Cerebellar cortex (tissue), 1 donor: ENCODE data around the gene ATG14.
"Not testable (repeated sequence)": the region's sequence is repeated elsewhere in the genome, so short reads cannot be mapped to it uniquely, and the experiment has no call there.

Source experiments
- DNase-seq: peaks from one replicate; pipeline ENCODE4 v3.0.0-alpha.2; 2015; ENCODE audit warnings: low spot score

The ATG14 gene

DNA sequence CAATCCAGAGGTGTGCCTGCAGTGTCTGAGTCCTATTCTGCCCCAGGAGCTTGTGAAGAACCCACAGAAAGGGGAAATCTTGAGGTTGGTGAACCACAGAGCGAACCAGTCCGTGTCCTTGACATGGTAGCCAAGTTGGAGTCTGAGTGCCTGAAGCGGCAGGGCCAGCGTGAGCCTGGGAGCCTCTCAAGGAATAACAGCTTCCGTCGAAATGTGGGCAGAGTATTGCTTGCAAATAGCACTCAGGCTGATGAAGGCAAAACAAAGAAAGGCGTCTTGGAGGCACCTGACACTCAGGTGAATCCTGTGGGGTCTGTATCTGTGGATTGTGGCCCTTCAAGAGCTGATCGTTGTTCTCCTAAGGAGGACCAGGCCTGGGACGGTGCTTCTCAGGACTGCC is 60.5 kb downstream of the ATG14 start:
- no peak for DNase-seq

DNA sequence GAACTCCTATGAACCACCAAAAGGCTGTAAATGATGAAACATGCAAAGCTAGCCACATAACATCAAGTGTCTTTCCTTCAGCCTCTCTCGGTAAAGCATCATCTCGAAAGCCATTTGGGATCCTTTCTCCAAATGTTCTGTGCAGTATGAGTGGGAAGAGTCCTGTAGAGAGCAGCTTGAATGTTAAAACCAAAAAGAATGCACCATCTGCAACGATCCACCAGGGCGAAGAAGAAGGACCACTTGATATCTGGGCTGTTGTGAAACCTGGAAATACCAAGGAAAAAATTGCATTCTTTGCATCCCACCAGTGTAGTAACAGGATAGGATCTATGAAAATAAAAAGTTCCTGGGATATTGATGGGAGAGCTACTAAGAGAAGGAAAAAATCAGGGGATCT is 61.2 kb downstream of the ATG14 start:
- no peak for DNase-seq

DNA sequence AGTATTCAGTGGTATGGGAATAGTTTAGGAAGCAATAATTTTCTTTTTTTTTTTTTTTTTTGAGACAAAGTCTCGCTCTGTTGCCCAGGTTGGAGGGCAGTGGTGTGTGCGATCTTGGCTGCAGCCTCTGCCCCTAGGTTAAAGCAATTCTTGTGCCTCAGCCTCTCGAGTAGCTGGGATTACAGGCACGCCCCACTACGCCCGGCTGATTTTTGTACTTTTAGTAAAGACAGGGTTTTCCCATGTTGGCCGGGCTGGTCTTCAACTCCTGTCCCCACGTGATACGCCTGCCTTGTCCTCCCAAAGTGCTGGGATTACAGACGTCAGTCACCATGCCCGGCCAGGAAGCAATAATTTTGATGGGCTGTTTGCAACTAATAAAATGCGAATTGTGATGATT is 62.1 kb downstream of the ATG14 start:
- DNase-seq, result no peak

DNA sequence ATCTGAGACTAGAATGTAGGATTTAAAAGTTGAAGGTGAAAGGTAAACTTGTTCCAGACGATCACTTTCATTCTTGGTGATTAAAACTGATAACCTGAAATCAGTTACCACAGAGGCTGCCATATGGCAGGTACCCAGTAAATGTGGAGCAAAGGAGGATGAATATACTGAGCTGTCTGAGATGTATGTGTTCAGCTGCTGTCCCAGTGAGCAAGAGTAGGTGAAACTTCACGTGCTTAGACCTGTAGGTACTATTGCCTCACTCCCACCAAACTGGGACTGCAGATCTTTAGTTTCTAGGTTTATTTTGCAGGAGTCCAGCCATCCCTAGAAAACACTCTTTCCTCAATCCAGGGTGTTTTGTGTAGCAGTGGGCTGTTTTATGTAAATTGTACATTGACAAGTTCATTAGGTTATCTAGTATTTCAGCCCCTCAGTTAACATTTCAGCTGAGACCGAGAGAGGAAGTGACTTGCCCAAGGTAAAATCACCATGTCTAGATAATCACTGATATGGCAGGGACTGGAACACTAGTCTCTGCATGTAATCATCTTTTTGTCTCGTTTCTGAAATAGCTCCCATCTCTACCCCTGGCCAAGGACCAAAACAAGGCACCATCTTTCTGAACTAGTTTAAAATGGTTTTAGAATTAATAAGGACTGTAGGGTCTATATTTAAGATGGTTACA is 62.7 kb downstream of the ATG14 start:
- DNase-seq, result no peak

DNA sequence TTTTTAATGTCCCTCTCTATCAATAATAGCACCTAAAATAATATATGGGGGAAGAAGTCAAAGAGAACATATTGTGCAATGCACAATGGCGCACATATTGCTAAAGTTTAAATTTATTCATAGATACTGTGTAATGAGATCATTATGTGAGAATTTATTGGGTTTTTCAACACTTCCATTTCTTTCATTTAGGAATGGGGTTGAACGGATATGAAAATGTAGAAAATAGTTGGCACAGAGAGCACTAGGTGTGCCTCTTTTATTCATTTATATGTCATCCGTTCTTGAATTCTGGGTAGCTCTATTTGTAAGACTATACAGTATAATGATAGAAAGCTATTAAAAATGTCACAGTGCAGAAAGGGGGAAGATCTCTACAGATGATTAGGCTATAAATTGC is 63.9 kb downstream of the ATG14 start:
- no peak for DNase-seq

DNA sequence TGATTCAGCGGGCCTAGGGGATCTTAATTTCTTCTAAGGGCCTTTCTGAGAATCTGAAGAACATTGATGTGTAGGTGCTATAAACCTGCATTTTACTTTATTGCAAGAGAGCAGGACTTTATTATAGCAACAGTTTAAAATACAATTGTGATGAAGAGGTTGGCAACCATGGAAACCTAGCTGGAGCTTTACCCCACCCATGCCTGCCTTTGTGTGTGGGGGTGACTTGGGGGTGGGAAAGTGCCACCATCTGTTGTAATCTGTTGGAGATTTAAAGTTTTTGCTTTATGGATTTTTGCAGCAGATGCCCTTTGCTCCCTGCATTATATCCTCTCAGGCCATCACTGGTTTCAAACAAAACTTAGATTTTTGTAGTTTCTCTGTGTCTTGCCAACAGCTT is 64.6 kb downstream of the ATG14 start:
- no peak for DNase-seq

DNA sequence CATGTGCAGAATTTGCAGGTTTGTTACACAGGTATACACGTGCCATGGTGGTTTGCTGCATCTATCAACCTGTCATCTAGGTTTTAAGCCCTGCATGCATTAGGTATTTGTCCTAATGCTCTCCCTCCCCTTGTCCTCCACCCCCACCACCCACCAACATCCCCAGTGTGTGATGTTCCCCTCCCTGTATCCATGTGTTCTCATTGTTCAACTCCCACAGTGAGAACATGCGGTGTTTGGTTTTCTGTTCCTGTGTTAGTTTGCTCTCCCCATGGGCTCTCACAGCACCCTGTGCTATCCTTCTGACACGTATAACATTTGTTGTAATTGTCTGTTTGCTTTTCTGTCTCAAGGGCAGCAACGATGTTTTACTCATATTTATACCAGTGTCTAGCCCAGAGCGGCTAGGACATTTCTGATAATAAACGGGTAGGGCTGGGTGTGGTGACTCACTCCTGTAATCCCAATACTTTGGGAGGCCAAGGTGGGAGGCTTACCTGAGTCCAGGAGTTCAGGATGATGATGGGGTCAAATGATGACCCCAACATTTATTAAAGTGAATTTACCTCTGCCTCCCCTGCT is 67.0 kb downstream of the ATG14 start:
- not testable (repeated sequence) for DNase-seq

DNA sequence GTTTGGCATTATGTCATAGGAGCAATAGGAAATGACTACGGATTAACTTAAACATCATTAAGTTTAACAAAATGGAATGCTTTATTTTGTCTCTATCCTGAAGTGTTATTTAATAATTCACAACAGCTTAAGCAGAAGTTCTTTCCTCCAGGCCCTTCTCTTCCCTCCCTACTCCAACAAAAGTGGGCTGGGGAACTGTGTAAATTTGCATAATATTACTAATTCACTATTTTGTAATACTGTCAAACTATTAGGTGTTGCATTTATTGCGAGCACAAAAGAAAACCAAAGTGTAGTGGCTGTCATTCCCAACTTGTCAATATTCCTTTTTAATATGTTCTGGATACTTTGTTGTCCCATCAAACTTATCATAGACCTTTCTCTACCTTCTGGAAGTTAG is 69.8 kb downstream of the ATG14 start:
- DNase-seq, result no peak

DNA sequence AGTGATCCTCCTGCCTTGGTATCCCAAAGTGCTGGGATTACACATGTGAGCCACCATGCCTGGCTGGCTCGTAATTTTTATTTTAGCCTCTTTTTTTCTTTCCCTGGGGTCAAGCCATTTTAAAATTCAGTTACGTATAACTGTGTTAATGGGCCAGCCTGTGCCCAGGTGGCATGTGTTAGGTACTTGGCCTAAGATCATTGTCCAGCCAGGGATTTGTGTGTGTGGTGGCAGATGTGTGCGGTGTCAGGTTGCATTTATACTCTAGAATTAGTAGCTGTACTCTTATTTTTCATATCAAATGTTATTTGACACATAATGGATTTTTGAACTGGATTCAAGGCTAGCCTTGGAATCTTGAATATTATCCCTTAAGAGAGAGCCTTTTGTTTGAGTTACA is 71.1 kb downstream of the ATG14 start:
- no peak for DNase-seq

DNA sequence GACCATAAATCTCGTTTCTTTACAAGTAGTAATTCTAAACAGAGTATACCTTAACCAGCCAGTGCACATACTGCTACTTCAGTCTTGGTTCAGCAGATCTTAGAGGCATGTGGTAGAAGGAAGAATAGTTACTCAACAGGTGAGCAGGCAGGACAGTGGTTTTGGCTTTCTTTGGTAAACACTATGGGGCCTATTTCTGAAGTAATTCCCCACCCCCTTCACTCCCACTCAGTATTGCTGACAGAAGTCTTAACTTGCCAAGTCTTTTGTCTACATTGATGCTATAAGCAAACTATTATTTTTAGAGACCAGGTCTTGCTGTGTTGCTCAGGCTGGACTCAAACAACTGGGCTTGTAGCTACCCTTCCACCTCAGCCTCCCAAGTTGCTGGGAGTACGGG is 71.9 kb downstream of the ATG14 start:
- no peak for DNase-seq

DNA sequence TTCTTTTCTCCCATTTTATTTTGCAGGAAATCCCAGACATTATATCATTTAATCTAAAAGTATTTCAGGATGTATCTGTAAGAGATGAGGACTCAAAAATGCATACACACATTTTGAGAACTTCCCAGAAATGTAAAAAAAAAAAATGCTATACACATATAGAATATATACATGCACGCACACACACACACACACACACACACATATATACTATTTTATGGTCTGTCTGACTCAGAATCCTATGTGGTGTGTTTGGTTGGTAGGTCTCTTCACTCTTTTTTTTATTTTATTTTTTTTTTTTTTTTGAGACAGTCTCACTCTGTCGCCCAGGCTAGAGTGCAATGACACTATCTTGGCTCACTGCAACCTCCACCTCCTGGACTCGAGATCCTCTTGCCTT is 74.9 kb downstream of the ATG14 start:
- DNase-seq, result no peak

DNA sequence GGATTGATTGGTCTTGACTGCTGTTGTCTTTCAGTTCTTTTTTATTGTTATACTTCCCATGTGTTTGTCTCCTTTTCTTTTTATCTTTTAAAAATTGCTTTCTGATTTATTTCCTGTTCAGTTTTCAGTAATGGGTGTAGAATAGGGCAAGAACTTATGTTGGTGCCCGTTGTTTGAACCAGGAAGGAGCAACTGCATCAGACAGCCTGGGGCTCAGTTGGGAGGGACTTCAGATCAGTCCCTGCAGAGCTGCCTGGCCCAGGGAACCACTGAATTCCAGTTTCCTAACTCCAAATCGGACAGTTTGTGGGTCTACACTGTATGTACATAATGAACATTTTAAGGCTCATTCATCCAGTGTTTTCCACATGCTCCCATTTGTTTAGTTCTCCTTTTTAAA is 75.5 kb downstream of the ATG14 start:
- no peak for DNase-seq

DNA sequence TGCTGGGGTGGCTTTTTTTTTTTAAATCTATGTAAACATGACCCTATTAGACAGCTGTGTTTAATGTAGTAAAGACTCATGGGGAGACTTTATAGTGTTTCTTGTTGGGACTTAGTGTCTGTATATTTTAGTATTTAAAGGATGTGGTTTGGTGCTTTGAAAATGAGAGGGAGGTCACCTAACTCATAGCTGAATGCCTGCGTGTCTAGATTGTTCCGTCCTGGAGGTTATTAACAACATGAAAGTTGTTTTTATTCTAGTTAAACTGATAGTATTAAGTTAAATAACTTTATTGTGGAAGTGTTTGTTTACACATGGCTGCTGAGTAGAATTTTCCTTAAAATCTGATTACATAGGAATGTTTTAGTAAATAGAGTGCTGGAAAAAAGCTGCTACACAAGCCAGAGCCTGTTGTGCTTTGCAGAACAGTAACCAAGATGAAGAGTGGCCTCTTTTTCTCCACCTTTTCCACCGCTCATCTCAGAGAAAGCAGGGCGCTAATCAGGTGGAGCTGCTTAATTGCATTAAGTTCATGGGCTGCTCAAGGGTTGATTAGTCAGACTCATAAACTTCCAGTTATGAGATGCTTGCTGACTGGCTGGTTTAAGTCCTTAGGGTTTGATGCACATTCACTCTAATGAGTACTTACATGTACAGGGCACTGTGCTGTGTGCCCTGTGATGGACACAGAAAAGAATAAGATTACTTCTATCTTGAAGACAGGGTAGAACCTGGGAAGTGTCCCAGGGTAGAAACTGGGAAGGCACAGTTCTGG is 77.7 kb downstream of the ATG14 start:
- no peak for DNase-seq

DNA sequence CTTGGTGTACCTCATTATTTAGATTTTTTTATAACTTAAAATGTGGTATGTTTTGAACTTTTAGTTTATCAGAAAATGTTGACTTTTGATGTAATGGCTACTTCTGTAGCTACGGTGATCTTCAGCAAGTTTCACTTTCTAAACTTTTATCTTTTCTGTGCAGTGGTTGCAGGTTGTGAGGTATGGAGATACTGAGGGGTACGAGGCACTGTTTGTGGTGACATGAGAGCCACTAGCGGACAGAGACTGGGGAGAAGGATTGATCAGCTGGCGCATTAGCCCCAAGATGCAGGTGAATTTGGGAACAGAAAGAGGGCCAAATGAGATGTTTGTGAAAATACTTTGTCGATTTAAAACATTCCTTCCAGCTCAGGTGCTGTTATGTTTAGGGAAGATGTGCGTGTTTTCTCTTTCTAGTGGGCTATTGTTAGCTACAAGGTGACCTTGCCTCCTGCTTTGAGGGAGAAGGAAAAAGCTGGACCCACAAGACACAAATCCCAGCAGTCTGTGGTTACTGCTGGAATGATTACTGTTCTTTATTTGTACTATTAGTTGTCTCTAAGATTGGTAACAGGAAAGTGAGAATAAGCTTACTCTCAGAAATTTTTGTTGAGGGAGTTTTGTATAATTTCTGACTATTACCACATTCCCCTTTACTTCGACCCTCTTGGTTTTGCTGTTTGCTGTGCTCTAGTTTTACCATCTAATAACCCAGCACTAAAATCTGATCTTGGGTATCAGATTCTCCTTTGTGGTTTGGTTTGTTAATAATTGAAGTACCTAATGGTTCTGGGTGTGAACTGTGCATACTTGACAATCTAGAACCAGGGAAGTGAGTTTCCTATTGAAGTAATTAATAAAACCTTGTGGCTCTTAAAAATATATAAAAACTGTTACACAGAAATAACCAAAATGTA is 78.7 kb downstream of the ATG14 start:
- DNase-seq, result no peak

DNA sequence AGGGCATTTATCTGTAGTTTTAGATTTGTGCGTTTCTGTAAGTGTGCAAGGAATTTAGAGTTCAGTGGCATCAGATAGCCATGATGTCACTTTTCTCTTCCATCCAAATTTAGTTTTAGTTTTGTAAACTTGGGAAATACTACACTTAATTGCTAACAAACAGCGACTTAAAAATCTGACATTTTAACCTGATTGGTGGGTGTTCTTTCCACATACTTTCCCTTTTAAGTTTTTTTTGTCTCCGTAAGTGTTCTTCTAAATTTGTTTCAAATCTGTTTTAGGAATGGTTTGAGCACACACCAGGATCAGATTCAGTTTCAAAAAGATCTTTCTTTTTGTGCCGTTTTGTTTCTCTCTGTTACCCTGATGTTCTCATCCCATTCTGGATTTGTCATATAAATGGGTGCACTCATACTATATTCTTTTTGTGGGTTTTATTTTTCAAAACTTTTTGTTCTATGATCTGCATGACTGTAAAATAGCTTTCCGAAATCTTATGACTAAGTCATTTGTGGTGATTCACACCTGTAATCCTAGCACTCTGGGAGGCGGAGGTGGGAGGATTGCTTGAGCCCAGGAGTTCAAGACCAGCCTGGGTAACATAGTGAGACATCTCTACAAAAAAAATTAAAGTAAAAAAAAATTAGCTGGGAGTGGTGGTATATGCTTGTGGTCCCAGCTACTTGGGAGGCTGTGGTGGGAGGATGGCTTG is 81.5 kb downstream of the ATG14 start:
- no peak for DNase-seq

DNA sequence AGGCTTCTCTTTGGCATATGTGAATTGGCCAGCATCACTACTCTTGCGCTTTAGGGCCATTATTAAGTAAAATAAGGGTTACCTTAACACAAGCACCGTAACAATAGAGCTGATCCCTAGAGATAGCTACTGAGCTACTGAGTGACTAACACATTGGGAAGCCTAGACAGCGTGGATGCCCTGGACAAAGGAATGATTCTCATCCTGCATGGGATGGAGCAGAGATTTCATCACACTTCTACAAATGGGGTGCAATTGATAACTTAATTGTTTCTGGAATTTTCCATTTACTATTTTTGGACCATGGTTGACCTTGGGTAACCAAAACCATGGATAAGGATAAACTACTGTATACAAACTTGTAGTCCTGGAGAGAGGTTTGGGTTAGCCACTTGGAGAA is 83.3 kb downstream of the ATG14 start:
- no peak for DNase-seq

DNA sequence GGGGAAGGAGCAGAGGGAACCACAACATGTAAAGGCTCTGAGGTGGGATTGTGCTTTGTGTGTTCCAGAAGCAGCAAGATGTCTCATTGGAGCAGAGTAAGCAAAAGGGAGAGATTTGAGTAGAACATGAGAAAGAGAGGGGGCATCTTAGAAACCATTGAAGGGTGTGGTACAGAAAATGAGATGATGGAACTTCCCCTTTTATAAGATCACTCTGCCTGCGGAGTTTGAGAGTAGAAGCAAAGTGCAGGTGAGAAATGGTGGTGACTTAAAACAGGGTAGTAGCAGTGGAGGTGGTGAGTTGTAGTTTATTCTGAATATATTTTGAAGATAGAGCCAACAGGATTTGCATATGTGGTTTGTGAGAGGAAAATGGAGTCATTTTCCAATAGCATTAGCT is 84.5 kb downstream of the ATG14 start:
- DNase-seq, result no peak

DNA sequence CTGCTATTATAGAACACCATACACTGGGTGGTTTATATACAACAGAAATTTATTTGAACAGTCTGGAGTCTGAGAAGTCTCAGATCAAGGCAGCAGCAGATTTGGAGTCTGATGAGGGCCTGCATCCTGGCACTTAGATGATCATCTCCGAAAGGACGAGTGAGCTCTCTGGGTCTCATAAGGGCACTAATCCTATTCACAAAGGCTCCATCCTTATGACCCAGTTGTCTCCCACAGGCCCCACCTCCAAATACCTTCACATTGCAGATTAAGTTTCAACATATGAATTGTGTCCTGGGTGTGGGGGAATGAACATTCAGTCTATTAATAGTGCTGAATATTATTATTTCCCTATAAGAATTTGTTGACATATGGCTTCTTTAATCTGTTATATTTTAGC is 86.8 kb downstream of the ATG14 start:
- no peak for DNase-seq

DNA sequence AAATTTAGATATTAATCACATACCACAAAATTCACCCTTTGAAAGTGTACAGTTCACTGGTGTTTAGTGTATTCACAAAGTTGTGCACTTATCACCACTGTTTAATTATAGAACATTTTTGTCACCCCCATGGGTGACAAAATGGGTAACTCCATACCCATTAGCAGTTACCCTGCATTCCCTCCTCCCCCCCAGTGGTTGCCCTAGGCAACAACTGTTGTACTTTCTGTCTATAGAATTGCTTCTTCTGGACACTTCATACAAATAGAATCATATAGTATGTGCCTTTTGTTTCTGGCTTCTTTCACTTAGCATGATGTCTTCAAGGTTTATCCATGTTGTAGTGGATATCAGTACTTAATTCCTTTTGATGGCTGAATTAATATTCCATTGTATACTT is 87.7 kb downstream of the ATG14 start:
- DNase-seq, result no peak

DNA sequence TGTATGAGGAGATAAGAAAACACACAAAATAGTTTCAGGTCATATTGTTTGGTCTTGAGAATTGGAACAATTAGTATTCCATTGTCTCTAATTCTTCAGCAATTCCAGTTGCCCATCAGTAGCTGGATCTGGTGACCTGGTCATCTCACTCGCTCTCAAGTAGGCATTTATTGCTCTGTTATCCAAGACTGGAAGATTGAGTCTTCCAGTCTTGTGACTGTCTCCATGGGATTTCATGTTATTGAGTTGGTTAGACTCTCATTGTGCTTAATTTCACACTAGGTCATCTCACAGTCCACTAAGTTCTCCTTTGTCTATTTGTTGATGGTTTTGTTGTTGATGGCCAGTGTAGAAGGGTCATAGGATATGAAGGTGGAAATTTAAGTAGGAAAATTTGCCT is 92.9 kb downstream of the ATG14 start:
- DNase-seq, result no peak

DNA sequence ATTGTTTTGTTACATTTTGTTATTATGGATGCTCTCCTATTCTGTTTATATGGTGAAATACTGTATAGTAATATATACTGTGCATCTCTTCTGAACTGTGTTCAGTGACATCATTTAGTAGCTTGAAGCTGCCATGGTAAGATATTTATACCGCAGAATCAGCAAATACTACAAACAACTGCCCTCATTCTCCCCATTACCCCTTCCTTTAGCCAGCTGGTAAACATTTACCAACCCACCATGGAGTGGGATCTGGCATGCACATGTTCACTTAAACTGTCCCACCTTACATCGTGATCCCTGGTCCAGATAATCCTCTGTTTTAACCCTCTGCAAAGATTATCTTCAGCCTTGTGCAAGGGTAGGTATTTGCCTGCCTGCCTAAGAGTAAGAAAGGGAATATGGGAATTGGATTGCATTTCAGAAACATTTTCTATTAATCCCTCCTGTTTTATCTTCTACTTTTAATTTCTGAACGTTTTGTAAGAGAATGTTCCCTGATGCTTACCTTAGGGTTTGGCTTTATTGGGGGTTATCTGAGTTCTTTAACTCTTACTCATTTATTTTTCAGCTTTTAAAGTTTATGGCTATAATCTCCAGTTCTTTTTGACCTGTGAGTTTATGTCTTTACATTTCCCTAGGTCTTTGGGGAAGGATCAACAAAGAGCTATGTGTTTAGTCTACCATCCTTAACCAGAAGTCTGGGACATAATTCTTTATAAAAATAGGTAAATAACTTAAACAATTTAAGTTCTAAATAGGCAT is 93.9 kb downstream of the ATG14 start:
- DNase-seq, result no peak
